GM15510 (cell line): Measurements from ENCODE around the gene PRCP.
A peak's percentile ranks its signal among the peaks of the same experiment; 100 is the strongest.

Experiments used
- POLR2A ChIP-seq: IDR thresholded peaks from 3 replicates; pipeline ENCODE4 v1.6.1; 2011; ENCODE audit warnings: borderline replicate concordance; ENCODE audit not compliant: insufficient read length; ENCODE audit errors: extremely low read depth

The PRCP gene

GRCh38 chr11:82908311-82908710 is 8.1 kb upstream of the PRCP start:
- TF ChIP-seq POLR2A = no peak

- no peak for TF ChIP-seq POLR2A
Observed at GRCh38 chr11:82907371-82907770, 7.1 kb upstream of the PRCP start.

GRCh38 chr11:82906931-82907330 is 6.7 kb upstream of the PRCP start:
- no peak for TF ChIP-seq POLR2A

GRCh38 chr11:82906236-82906635 is 6.0 kb upstream of the PRCP start:
- TF ChIP-seq POLR2A = no peak

- no peak for TF ChIP-seq POLR2A
Observed at GRCh38 chr11:82903843-82904586, 3.8 kb upstream of the PRCP start.

- no peak for TF ChIP-seq POLR2A
Observed at GRCh38 chr11:82902880-82903279, 2.6 kb upstream of the PRCP start.

- TF ChIP-seq POLR2A = no peak
Observed at GRCh38 chr11:82901922-82902485, 1.8 kb upstream of the PRCP start.

- peak; percentile 67 for TF ChIP-seq POLR2A
Observed at GRCh38 chr11:82901165-82901921, 1.1 kb upstream of the PRCP start, which contains the start of gene DDIAS. Gene DDIAS (plus strand): TSS chr11:82901736. CDS start chr11:82914739, 13,003 bp downstream.

GRCh38 chr11:82899957-82900276 is 313 bp downstream of the PRCP start:
- TF ChIP-seq POLR2A = no peak

- TF ChIP-seq POLR2A = no peak
Observed at GRCh38 chr11:82899186-82899820, 927 bp downstream of the PRCP start.

GRCh38 chr11:82898241-82898640 is 2.0 kb downstream of the PRCP start:
- TF ChIP-seq POLR2A = no peak

- TF ChIP-seq POLR2A = no peak
Observed at GRCh38 chr11:82896183-82896582, 4.0 kb downstream of the PRCP start.

GRCh38 chr11:82895437-82896091 is 4.7 kb downstream of the PRCP start:
- no peak for TF ChIP-seq POLR2A

GRCh38 chr11:82892611-82893169 is 7.5 kb downstream of the PRCP start:
- TF ChIP-seq POLR2A = no peak
